H9 (cell line): Measurements from ENCODE around the gene ZNF200. TPM values are rescaled to one million over a fixed set of nuclear protein-coding genes. Genes with fewer than 3 reads are reported as not detected.

Experiments used
- DNase-seq: peaks from one replicate; pipeline ENCODE4 v3.0.0-alpha.2; 2017
- H2AFZ ChIP-seq: one replicate; pipeline ENCODE4 v1.6.1; 2013; ENCODE audit warnings: mild to moderate bottlenecking, low read length, control low read depth, moderate library complexity
- H2AK5ac ChIP-seq: 2 replicates; pipeline ENCODE4 v1.6.1; 2013; ENCODE audit warnings: low read length, control low read depth, mixed read lengths; ENCODE audit not compliant: insufficient read length
- H2BK120ac ChIP-seq: one replicate; pipeline ENCODE4 v1.6.1; 2013; ENCODE audit warnings: low read depth, mild to moderate bottlenecking, low read length, control low read depth, inconsistent platforms; ENCODE audit not compliant: poor library complexity, severe bottlenecking
- H2BK12ac ChIP-seq: 2 replicates; pipeline ENCODE4 v1.6.1; 2013; ENCODE audit warnings: low read length, control low read depth, mixed read lengths, low read depth; ENCODE audit not compliant: insufficient read length
- H2BK15ac ChIP-seq: 2 replicates; pipeline ENCODE4 v1.6.1; 2013; ENCODE audit warnings: low read depth, low read length, control low read depth
- H2BK20ac ChIP-seq: one replicate; pipeline ENCODE4 v1.6.1; 2013; ENCODE audit warnings: low read depth, mild to moderate bottlenecking, low read length, control low read depth, inconsistent platforms; ENCODE audit not compliant: poor library complexity, severe bottlenecking
- H2BK5ac ChIP-seq: 2 replicates; pipeline ENCODE4 v1.6.1; 2013; ENCODE audit warnings: low read length, control low read depth, mixed read lengths; ENCODE audit not compliant: insufficient read length
- H3K14ac ChIP-seq: 2 replicates; pipeline ENCODE4 v1.6.1; 2013; ENCODE audit warnings: low read length, control low read depth; ENCODE audit not compliant: insufficient read depth
- H3K18ac ChIP-seq: 2 replicates; pipeline ENCODE4 v1.6.1; 2013; ENCODE audit warnings: low read depth, mild to moderate bottlenecking, mixed read lengths, low read length, control low read depth; ENCODE audit not compliant: insufficient read length
- H3K23ac ChIP-seq: 2 replicates; pipeline ENCODE4 v1.6.1; 2013; ENCODE audit warnings: low read length, control low read depth, mixed read lengths, low read depth; ENCODE audit not compliant: insufficient read length
- H3K23me2 ChIP-seq: 2 replicates; pipeline ENCODE4 v1.6.1; 2013; ENCODE audit warnings: low read depth, mild to moderate bottlenecking, mixed read lengths, low read length, control low read depth; ENCODE audit not compliant: insufficient read length, poor library complexity, severe bottlenecking
- H3K27ac ChIP-seq: 2 replicates; pipeline ENCODE4 v1.5.1; 2013; ENCODE audit warnings: low read length, control low read depth, mixed read lengths, low read depth; ENCODE audit not compliant: insufficient read length
- H3K27me3 ChIP-seq: 2 replicates; pipeline ENCODE4 v1.6.1; 2013; ENCODE audit warnings: low read length, control low read depth, inconsistent platforms; ENCODE audit not compliant: insufficient read depth
- H3K4ac ChIP-seq: 2 replicates; pipeline ENCODE4 v1.6.1; 2013; ENCODE audit warnings: low read depth, mild to moderate bottlenecking, control low read depth, inconsistent platforms, low read length, moderate library complexity
- H3K4me1 ChIP-seq: 2 replicates; pipeline ENCODE4 v1.6.1; 2013; ENCODE audit warnings: low read length, control low read depth, inconsistent platforms; ENCODE audit not compliant: insufficient read depth
- H3K4me2 ChIP-seq: 2 replicates; pipeline ENCODE4 v1.6.1; 2013; ENCODE audit warnings: low read length, control low read depth, mixed read lengths; ENCODE audit not compliant: insufficient read length, insufficient read depth
- H3K56ac ChIP-seq: 2 replicates; pipeline ENCODE4 v1.6.1; 2013; ENCODE audit warnings: low read depth, mild to moderate bottlenecking, mixed read lengths, low read length, control low read depth; ENCODE audit not compliant: insufficient read length
- H3K79me1 ChIP-seq: 2 replicates; pipeline ENCODE4 v1.6.1; 2013; ENCODE audit warnings: low read depth, mild to moderate bottlenecking, moderate library complexity, low read length, control low read depth, inconsistent platforms; ENCODE audit not compliant: insufficient read depth, poor library complexity, severe bottlenecking
- H3K79me2 ChIP-seq: 2 replicates; pipeline ENCODE4 v1.6.1; 2013; ENCODE audit warnings: low read length, control low read depth, inconsistent platforms; ENCODE audit not compliant: insufficient read depth
- H3K9ac ChIP-seq: 2 replicates; pipeline ENCODE4 v1.6.1; 2013; ENCODE audit warnings: low read length, control low read depth, mixed read lengths; ENCODE audit not compliant: insufficient read length; ENCODE audit errors: extremely low read depth
- H3K9me3 ChIP-seq: one replicate; pipeline ENCODE4 v1.6.1; 2013; ENCODE audit warnings: low read depth, low read length, inconsistent platforms; ENCODE audit not compliant: control insufficient read depth
- H3T11ph ChIP-seq: one replicate; pipeline ENCODE4 v1.6.1; 2013; ENCODE audit warnings: mild to moderate bottlenecking, low read length, control low read depth, inconsistent platforms
- H4K20me1 ChIP-seq: one replicate; pipeline ENCODE4 v1.6.1; 2013; ENCODE audit not compliant: control insufficient read depth, insufficient read length, insufficient read depth
- H4K5ac ChIP-seq: 2 replicates; pipeline ENCODE4 v1.6.1; 2013; ENCODE audit warnings: low read depth, mild to moderate bottlenecking, mixed read lengths, low read length, control low read depth; ENCODE audit not compliant: insufficient read length
- H4K8ac ChIP-seq: replicated peaks from 2 replicates; pipeline ENCODE4 v1.6.1; 2013; ENCODE audit warnings: low read length, control low read depth, mixed read lengths, low read depth; ENCODE audit not compliant: insufficient read length
- H4K91ac ChIP-seq: 2 replicates; pipeline ENCODE4 v1.6.1; 2013; ENCODE audit warnings: low read depth, mild to moderate bottlenecking, moderate library complexity, mixed read lengths, low read length, control low read depth; ENCODE audit not compliant: insufficient read length
- H3K27ac Mint-ChIP-seq, 3 experiments: 2 replicates in 2 of 3; 3 replicates in 1 of 3; pipeline ENCODE4 v1.8.0; 2020 to 2021; ENCODE audit warnings: mixed read lengths in 3 of 3, mild to moderate bottlenecking in 1 of 3, moderate library complexity in 1 of 3
- H3K27me3 Mint-ChIP-seq: 2 replicates; pipeline ENCODE4 v1.8.0; 2021; ENCODE audit warnings: low read depth, mild to moderate bottlenecking, moderate library complexity, mixed read lengths
- H3K36me3 Mint-ChIP-seq, 3 experiments: 2 replicates in 2 of 3; 3 replicates in 1 of 3; pipeline ENCODE4 v1.8.0; 2020 to 2021; ENCODE audit warnings: low read depth in 3 of 3, mixed read lengths in 3 of 3; ENCODE audit not compliant: insufficient read depth in 1 of 3
- H3K4me1 Mint-ChIP-seq, 2 experiments: 2 replicates each; pipeline ENCODE4 v1.8.0; 2020; ENCODE audit warnings: mixed read lengths in 2 of 2
- H3K4me3 Mint-ChIP-seq, 2 experiments: 2 replicates in 1 of 2; 3 replicates in 1 of 2; pipeline ENCODE4 v1.8.0; 2020 to 2021; ENCODE audit warnings: mild to moderate bottlenecking in 2 of 2, mixed read lengths in 2 of 2, moderate library complexity in 1 of 2
- H3K9me3 Mint-ChIP-seq, 2 experiments: 2 replicates in 1 of 2; 3 replicates in 1 of 2; pipeline ENCODE4 v1.8.0; 2020; ENCODE audit warnings: mild to moderate bottlenecking in 2 of 2, mixed read lengths in 2 of 2, moderate library complexity in 1 of 2
- CTCF ChIP-seq: fragments of 200-600 bp; sonication (generic); conservative IDR thresholded peaks from 3 replicates; pipeline ENCODE4 v1.8.0; 2021; ENCODE audit warnings: antibody characterized with exemption, mild to moderate bottlenecking
- WGBS: extraction: QIAGEN DNeasy Blood & Tissue Kit; methylation state at CpG from one replicate; pipeline ENCODE4 v1.1.7; 2013; ENCODE audit warnings: missing lambda C conversion rate, low lambda C conversion rate, mixed read lengths; ENCODE audit not compliant: insufficient read length; ENCODE audit errors: extremely low coverage; 5-methylcytosine and 5-hydroxymethylcytosine counted together
- total RNA-seq: library from RNA; stranded (reverse); gene quantifications from 2 replicates; pipeline ENCODE4 v1.2.1, GENCODE V29; 2021

Gene ZNF200
- total RNA-seq, 1 experiment from 2014 or later, result 14.9 TPM

DNA sequence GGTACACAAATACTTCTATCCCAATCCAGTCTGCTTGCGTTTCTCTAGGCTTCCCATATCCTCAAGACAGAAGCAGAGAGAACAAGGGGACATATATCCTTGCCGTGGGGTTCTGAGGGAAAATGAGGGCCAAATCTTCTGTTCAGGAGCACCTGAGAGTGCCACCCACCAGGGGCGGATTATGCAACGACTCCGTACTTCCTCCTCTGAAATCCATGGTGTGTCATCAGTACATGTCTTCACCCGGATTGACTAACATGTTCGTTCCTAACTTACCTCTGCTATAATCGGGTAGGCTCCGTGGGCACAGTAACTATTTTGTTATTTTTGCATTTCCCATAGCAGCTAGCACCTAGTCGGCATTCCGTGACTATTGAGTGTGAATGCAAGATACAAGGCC lies 7.8 kb upstream of the ZNF200 start:
- H3K4ac ChIP-seq, result no peak overlapping the region
- no peak overlapping the region for H2AFZ ChIP-seq
- no peaks in the 10 kb centered on the region for H3K9me3 ChIP-seq
- H4K20me1 ChIP-seq, result no peaks in the 10 kb centered on the region
- no peak overlapping the region for H2AK5ac ChIP-seq
- no peak overlapping the region for H3K23ac ChIP-seq
- no peak overlapping the region for H2BK20ac ChIP-seq
- no peak for TF ChIP-seq CTCF
- H4K5ac ChIP-seq, result no peak overlapping the region
- no peaks in the 10 kb centered on the region for H3K79me2 ChIP-seq
- H3K79me1 ChIP-seq, result no peaks in the 10 kb centered on the region
- H3K4me1 ChIP-seq, result no peaks in the 10 kb centered on the region
- H3K23me2 ChIP-seq, result no peaks in the 10 kb centered on the region
- no peak overlapping the region for H3K9ac ChIP-seq
- no peak overlapping the region for H4K8ac ChIP-seq
- no peak overlapping the region for H3K14ac ChIP-seq
- no peak overlapping the region for H3K27ac Mint-ChIP-seq
- H3K27ac ChIP-seq, result no peak overlapping the region
- peaks cover 71 to 74% of the 10 kb centered on the region in 2 experiments for H3K9me3 Mint-ChIP-seq
- no peak overlapping the region for H2BK12ac ChIP-seq
- WGBS, result no CpG with 5 or more reads among the region's 11 CpGs
- no peaks in the 10 kb centered on the region for H3K27me3 ChIP-seq
- H2BK15ac ChIP-seq, result no peak overlapping the region
- no peak overlapping the region for H3T11ph ChIP-seq
- H4K91ac ChIP-seq, result no peak overlapping the region
- no peak overlapping the region for H2BK5ac ChIP-seq
- H3K36me3 Mint-ChIP-seq, result peaks cover 0 to 6% (median 0%) of the 10 kb centered on the region in 3 experiments; a peak in 3 of 7 replicates
- no peak overlapping the region for H2BK120ac ChIP-seq
- H3K56ac ChIP-seq, result no peak overlapping the region
- peaks cover 24% of the 10 kb centered on the region for H3K27me3 Mint-ChIP-seq
- no peaks in the 10 kb centered on the region for H3K4me1 Mint-ChIP-seq
- no peak for DNase-seq
- H3K18ac ChIP-seq, result no peak overlapping the region
- H3K4me3 Mint-ChIP-seq, result no peak overlapping the region
- no peak overlapping the region for H3K4me2 ChIP-seq
